Measurements from ENCODE around the gene MST1R.

MST1R gene

GRCh38 chr3:49911124-49911420 is 7.4 kb upstream of the MST1R start:
- WGBS, 2 donors (ENCODE audit: extremely low coverage in 2 of 2, insufficient read length in 2 of 2, insufficient replicate concordance in 1 of 2): no CpG with 5 or more reads among the region's 2 CpGs
- no peak overlapping the region for H2BK5ac ChIP-seq (ENCODE audit: low read length)
- no peak overlapping the region for H3K4me3 ChIP-seq (ENCODE audit: low read length in 2 of 2)
- H3K79me1 ChIP-seq (ENCODE audit: low read depth, low read length): peaks cover 3% of the 10 kb centered on the region
- no peak overlapping the region for H3K23ac ChIP-seq (ENCODE audit: low read depth, low read length, poor library complexity)
- no peaks in the 10 kb centered on the region for H3K36me3 ChIP-seq (replicated peaks in 1 of 2; ENCODE audit: control insufficient read depth in 2 of 2, insufficient read depth in 2 of 2, low read length in 2 of 2)
- no peak overlapping the region for H2AK5ac ChIP-seq (ENCODE audit: low read depth, low read length)
- no peak overlapping the region for H2BK15ac ChIP-seq (ENCODE audit: low read length)
- no peak overlapping the region for H2AFZ ChIP-seq (ENCODE audit: low read length)
- H3K4me1 ChIP-seq (ENCODE audit: control insufficient read depth in 2 of 2, insufficient read depth in 1 of 2, low read depth in 1 of 2, low read length in 2 of 2): peaks cover 0 to 2% of the 10 kb centered on the region in 2 donors
- no peak overlapping the region for H3K4ac ChIP-seq (ENCODE audit: low read length)
- H3K9me3 ChIP-seq (replicated peaks in 1 of 2; ENCODE audit: control insufficient read depth in 2 of 2, insufficient read depth in 1 of 2, low read depth in 1 of 2, low read length in 2 of 2): no peaks in the 10 kb centered on the region
- H3K14ac ChIP-seq (ENCODE audit: low read length): no peak overlapping the region
- no peak overlapping the region for H3K27ac ChIP-seq (replicated peaks; ENCODE audit: low read length)
- H3K4me2 ChIP-seq (ENCODE audit: insufficient read depth, low read length, poor library complexity, severe bottlenecking): no peak overlapping the region
- H4K8ac ChIP-seq (ENCODE audit: low read depth, low read length): no peak overlapping the region
- no peak overlapping the region for H3K18ac ChIP-seq (ENCODE audit: low read length)
- no peak for DNase-seq (ENCODE audit: low spot score)
- peaks cover 0 to 4% (median 0%) of the 10 kb centered on the region in 3 experiments for H3K27me3 ChIP-seq (ENCODE audit: control insufficient read depth in 3 of 3, insufficient read depth in 3 of 3, low read depth in 1 of 3, low read length in 3 of 3)
- no peak overlapping the region for H2BK12ac ChIP-seq (ENCODE audit: low read length)
- no peak overlapping the region for H4K91ac ChIP-seq (ENCODE audit: low read depth, low read length, poor library complexity)
- H3K9ac ChIP-seq (ENCODE audit: low read depth, low read length, poor library complexity): no peak overlapping the region
- no peak overlapping the region for H2BK120ac ChIP-seq (ENCODE audit: low read depth, low read length)

GRCh38 chr3:49910409-49911123 is 6.9 kb upstream of the MST1R start:
- Histone ChIP-seq H3K36me3 (replicated peaks in 1 of 2; ENCODE audit: control insufficient read depth in 2 of 2, insufficient read depth in 2 of 2, low read length in 2 of 2) (no peaks in the 10 kb centered on the region), H3K4ac (ENCODE audit: low read length) (no peak overlapping the region), H3K9ac (ENCODE audit: low read depth, low read length, poor library complexity) (peak overlapping the region; percentile 27), H4K8ac (ENCODE audit: low read depth, low read length) (peak overlapping the region; percentile 78), H3K27ac (replicated peaks; ENCODE audit: low read length) (no peak overlapping the region), H3K4me3 (ENCODE audit: low read length in 2 of 2) (no peak overlapping the region), H2BK12ac (ENCODE audit: low read length) (no peak overlapping the region), H2AK5ac (ENCODE audit: low read depth, low read length) (peak overlapping the region; percentile 47), H3K27me3 (ENCODE audit: control insufficient read depth in 3 of 3, insufficient read depth in 3 of 3, low read depth in 1 of 3, low read length in 3 of 3) (peaks cover 0 to 4% (median 0%) of the 10 kb centered on the region in 3 experiments), H2BK120ac (ENCODE audit: low read depth, low read length) (no peak overlapping the region), H3K18ac (ENCODE audit: low read length) (peak overlapping the region; percentile 52), H2BK15ac (ENCODE audit: low read length) (no peak overlapping the region), H3K4me2 (ENCODE audit: insufficient read depth, low read length, poor library complexity, severe bottlenecking) (no peak overlapping the region), H2BK5ac (ENCODE audit: low read length) (no peak overlapping the region), H3K79me1 (ENCODE audit: low read depth, low read length) (no peaks in the 10 kb centered on the region), H3K4me1 (ENCODE audit: control insufficient read depth in 2 of 2, insufficient read depth in 1 of 2, low read depth in 1 of 2, low read length in 2 of 2) (peaks cover 0 to 2% of the 10 kb centered on the region in 2 donors), H2AFZ (ENCODE audit: low read length) (no peak overlapping the region), H4K91ac (ENCODE audit: low read depth, low read length, poor library complexity) (no peak overlapping the region), H3K9me3 (replicated peaks in 1 of 2; ENCODE audit: control insufficient read depth in 2 of 2, insufficient read depth in 1 of 2, low read depth in 1 of 2, low read length in 2 of 2) (no peaks in the 10 kb centered on the region), H3K23ac (ENCODE audit: low read depth, low read length, poor library complexity) (peak overlapping the region; percentile 76), H3K14ac (ENCODE audit: low read length) (no peak overlapping the region)
- no CpG with 5 or more reads among the region's 48 CpGs for WGBS, 2 donors (ENCODE audit: extremely low coverage in 2 of 2, insufficient read length in 2 of 2, insufficient replicate concordance in 1 of 2)
- DNase-seq (ENCODE audit: low spot score): no peak

DNA sequence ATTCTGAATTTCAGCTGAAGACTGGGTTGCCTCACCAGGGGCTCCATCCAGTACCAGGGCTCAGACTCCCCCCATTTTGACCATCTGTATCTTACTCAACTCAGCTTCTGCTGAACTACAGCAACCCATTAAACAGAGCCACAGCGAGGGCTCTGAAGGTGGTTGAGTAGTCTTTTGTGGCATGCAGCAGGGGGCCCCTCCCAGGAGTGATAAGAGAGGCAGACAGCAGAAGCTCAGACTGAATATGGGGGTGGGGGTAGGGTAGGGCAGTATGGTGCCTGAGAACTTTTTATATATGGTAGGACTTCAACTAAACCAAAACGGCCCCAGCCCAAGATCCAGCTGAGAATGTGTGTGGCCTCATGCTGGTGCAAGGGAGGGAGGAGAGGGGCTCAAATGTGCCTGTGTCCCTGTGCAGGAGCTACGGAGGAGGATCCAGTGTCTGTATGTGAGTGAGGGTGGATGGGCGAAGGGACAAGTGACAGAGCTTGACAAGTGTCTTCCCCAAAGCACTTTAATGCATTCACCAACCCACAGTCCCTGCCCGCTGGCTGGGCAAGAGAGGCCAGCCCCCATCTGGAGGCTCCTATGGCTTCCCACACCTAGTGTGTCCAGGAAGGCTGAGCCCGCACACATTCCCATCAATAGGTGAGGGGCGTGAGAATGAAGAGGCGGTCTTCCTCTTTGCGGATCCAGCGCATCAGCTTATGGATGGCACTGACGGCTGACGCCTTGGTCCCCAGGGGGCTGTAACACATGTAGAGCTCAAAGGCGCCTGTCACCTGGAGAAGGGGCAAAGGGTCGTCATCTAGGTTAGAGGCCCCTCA is 4.9 kb upstream of the MST1R start:
- no peak overlapping the region for H2AFZ ChIP-seq (ENCODE audit: low read length)
- no peak overlapping the region for H3K27ac ChIP-seq (replicated peaks; ENCODE audit: low read length)
- peaks cover 0 to 5% of the 10 kb centered on the region in 2 donors for H3K4me1 ChIP-seq (ENCODE audit: control insufficient read depth in 2 of 2, insufficient read depth in 1 of 2, low read depth in 1 of 2, low read length in 2 of 2)
- H2BK120ac ChIP-seq (ENCODE audit: low read depth, low read length): no peak overlapping the region
- no peaks in the 10 kb centered on the region for H3K36me3 ChIP-seq (replicated peaks in 1 of 2; ENCODE audit: control insufficient read depth in 2 of 2, insufficient read depth in 2 of 2, low read length in 2 of 2)
- no peak overlapping the region for H2BK12ac ChIP-seq (ENCODE audit: low read length)
- no peak overlapping the region for H3K18ac ChIP-seq (ENCODE audit: low read length)
- H3K79me1 ChIP-seq (ENCODE audit: low read depth, low read length): no peaks in the 10 kb centered on the region
- no peaks in the 10 kb centered on the region for H3K9me3 ChIP-seq (replicated peaks in 1 of 2; ENCODE audit: control insufficient read depth in 2 of 2, insufficient read depth in 1 of 2, low read depth in 1 of 2, low read length in 2 of 2)
- no peak overlapping the region for H3K9ac ChIP-seq (ENCODE audit: low read depth, low read length, poor library complexity)
- H4K8ac ChIP-seq (ENCODE audit: low read depth, low read length): no peak overlapping the region
- H3K23ac ChIP-seq (ENCODE audit: low read depth, low read length, poor library complexity): no peak overlapping the region
- H3K27me3 ChIP-seq (ENCODE audit: control insufficient read depth in 3 of 3, insufficient read depth in 3 of 3, low read depth in 1 of 3, low read length in 3 of 3): peaks cover 0 to 4% (median 0%) of the 10 kb centered on the region in 3 experiments
- no peak overlapping the region for H3K4me2 ChIP-seq (ENCODE audit: insufficient read depth, low read length, poor library complexity, severe bottlenecking)
- no peak overlapping the region for H4K91ac ChIP-seq (ENCODE audit: low read depth, low read length, poor library complexity)
- H3K4me3 ChIP-seq (ENCODE audit: low read length in 2 of 2): no peak overlapping the region
- WGBS, 2 donors (ENCODE audit: extremely low coverage in 2 of 2, insufficient read length in 2 of 2, insufficient replicate concordance in 1 of 2): no CpG with 5 or more reads among the region's 14 CpGs
- DNase-seq (ENCODE audit: low spot score): no peak
- H2BK5ac ChIP-seq (ENCODE audit: low read length): no peak overlapping the region
- no peak overlapping the region for H2AK5ac ChIP-seq (ENCODE audit: low read depth, low read length)
- no peak overlapping the region for H3K14ac ChIP-seq (ENCODE audit: low read length)
- H3K4ac ChIP-seq (ENCODE audit: low read length): no peak overlapping the region
- H2BK15ac ChIP-seq (ENCODE audit: low read length): no peak overlapping the region

GRCh38 chr3:49906073-49906743 is 2.5 kb upstream of the MST1R start:
- peak overlapping the region; percentile 53 for H2AFZ ChIP-seq (ENCODE audit: low read length)
- no peak overlapping the region for H3K9ac ChIP-seq (ENCODE audit: low read depth, low read length, poor library complexity)
- no peak overlapping the region for H3K4me3 ChIP-seq (ENCODE audit: low read length in 2 of 2)
- H2BK5ac ChIP-seq (ENCODE audit: low read length): peak overlapping the region; percentile 76
- H3K27me3 ChIP-seq (ENCODE audit: control insufficient read depth in 3 of 3, insufficient read depth in 3 of 3, low read depth in 1 of 3, low read length in 3 of 3): peaks cover 0 to 5% (median 0%) of the 10 kb centered on the region in 3 experiments
- no peaks in the 10 kb centered on the region for H3K36me3 ChIP-seq (replicated peaks in 1 of 2; ENCODE audit: control insufficient read depth in 2 of 2, insufficient read depth in 2 of 2, low read length in 2 of 2)
- no peak overlapping the region for H3K23ac ChIP-seq (ENCODE audit: low read depth, low read length, poor library complexity)
- no peaks in the 10 kb centered on the region for H3K9me3 ChIP-seq (replicated peaks in 1 of 2; ENCODE audit: control insufficient read depth in 2 of 2, insufficient read depth in 1 of 2, low read depth in 1 of 2, low read length in 2 of 2)
- H2BK15ac ChIP-seq (ENCODE audit: low read length): no peak overlapping the region
- no peak overlapping the region for H3K18ac ChIP-seq (ENCODE audit: low read length)
- no peak overlapping the region for H4K8ac ChIP-seq (ENCODE audit: low read depth, low read length)
- no peak overlapping the region for H2AK5ac ChIP-seq (ENCODE audit: low read depth, low read length)
- H3K4me1 ChIP-seq (ENCODE audit: control insufficient read depth in 2 of 2, insufficient read depth in 1 of 2, low read depth in 1 of 2, low read length in 2 of 2): peaks cover 0 to 5% of the 10 kb centered on the region in 2 donors
- H3K14ac ChIP-seq (ENCODE audit: low read length): no peak overlapping the region
- no peak overlapping the region for H2BK120ac ChIP-seq (ENCODE audit: low read depth, low read length)
- H3K79me1 ChIP-seq (ENCODE audit: low read depth, low read length): no peaks in the 10 kb centered on the region
- H2BK12ac ChIP-seq (ENCODE audit: low read length): no peak overlapping the region
- H3K4ac ChIP-seq (ENCODE audit: low read length): no peak overlapping the region
- DNase-seq (ENCODE audit: low spot score): no peak
- H3K27ac ChIP-seq (replicated peaks; ENCODE audit: low read length): no peak overlapping the region
- H4K91ac ChIP-seq (ENCODE audit: low read depth, low read length, poor library complexity): no peak overlapping the region
- WGBS, 2 donors (ENCODE audit: extremely low coverage in 2 of 2, insufficient read length in 2 of 2, insufficient replicate concordance in 1 of 2): no CpG with 5 or more reads among the region's 15 CpGs
- H3K4me2 ChIP-seq (ENCODE audit: insufficient read depth, low read length, poor library complexity, severe bottlenecking): no peak overlapping the region

Data from neuronal stem cell (in vitro differentiated cells).